Upper lobe of left lung (tissue), 6 donors: Measurements from ENCODE around the gene CAMK2G. TPM values are rescaled to one million over a fixed set of nuclear protein-coding genes. Genes with fewer than 3 reads are reported as not detected.

Source experiments
- ATAC-seq, 2 donors: fragments of 200-7000 bp; cut with Tn5 transposase; one replicate each; pipeline ENCODE4 v1.9.1; 2022; ENCODE audit warnings: mild to moderate bottlenecking in 2 of 2, moderate library complexity in 2 of 2; ENCODE audit not compliant: low FRiP score in 2 of 2
- DNase-seq, 2 donors: peaks; one replicate each; pipeline ENCODE4 v3.0.0-alpha.2; 2019 to 2020
- H3K27ac ChIP-seq, 4 donors: fragments of 200-600 bp; sonication (generic); one replicate each; pipeline ENCODE4 v1.5.1; 2016 to 2019
- H3K27me3 ChIP-seq, 4 donors: fragments of 200-600 bp; sonication (generic); one replicate each; pipeline ENCODE4 v1.5.1; 2017 to 2019
- H3K36me3 ChIP-seq, 4 donors: fragments of 200-600 bp; sonication (generic); one replicate each; pipeline ENCODE4 v1.5.1; 2016 to 2019
- H3K4me1 ChIP-seq, 4 donors: fragments of 200-600 bp; sonication (generic); one replicate each; pipeline ENCODE4 v1.5.1; 2018 to 2019
- H3K4me3 ChIP-seq, 4 donors: fragments of 200-600 bp; sonication (generic); one replicate each; pipeline ENCODE4 v1.5.1; 2017 to 2019; ENCODE audit warnings: mild to moderate bottlenecking in 2 of 4, moderate library complexity in 1 of 4
- H3K9me3 ChIP-seq, 4 donors: fragments of 200-600 bp; sonication (generic); one replicate each; pipeline ENCODE4 v1.5.1; 2018 to 2019
- EP300 ChIP-seq, 4 donors: sonication (generic); formaldehyde crosslinking; IDR thresholded peaks; one replicate each; pipeline ENCODE4 v1.5.1; 2017; ENCODE audit warnings: antibody characterized with exemption in 4 of 4, control low read depth in 2 of 4
- POLR2A ChIP-seq, 4 donors: fragments of 450-650 bp; IDR thresholded peaks; one replicate each; pipeline ENCODE4 v1.5.1; 2016 to 2017; ENCODE audit warnings: antibody characterized with exemption in 4 of 4, mild to moderate bottlenecking in 2 of 4
- POLR2AphosphoS5 ChIP-seq, 2 donors: sonication (generic); formaldehyde crosslinking; IDR thresholded peaks; one replicate each; pipeline ENCODE4 v1.5.1; 2017; ENCODE audit warnings: antibody characterized with exemption in 2 of 2
- WGBS, 2 donors: methylation state at CpG; one replicate each; pipeline ENCODE4 v1.1.5; 2017 to 2018; 5-methylcytosine and 5-hydroxymethylcytosine counted together
- total RNA-seq, 6 donors: library from RNA; depleted of rRNA in 4 of 6; stranded (reverse); fragments of >200 nt in 4 of 6; gene quantifications; one replicate each; pipeline versions ENCODE4 v1.1.0 to v1.2.1, GENCODE V29; 2016 to 2021
- TF ChIP-seq, protein P1 (sequence below), 6 experiments: fragments of 450-650 bp in 4 of 6; fragments of 200-600 bp in 2 of 6; sonication (generic) in 2 of 6; IDR thresholded peaks; one replicate each; pipeline ENCODE4 v1.5.1; 2016 to 2019; ENCODE audit warnings: antibody characterized with exemption in 6 of 6
- donor health status: DM: no; HTN: no; CAD: no; lungs with moderate emphysema.
- donor health status: DM: no; HTN: yes; CAD: no; lungs with severe emphysema.

Gene CAMK2G
- total RNA-seq, 6 donors from 2014 or later, result 25.7 to 52.3 (median 43.0) TPM

DNA sequence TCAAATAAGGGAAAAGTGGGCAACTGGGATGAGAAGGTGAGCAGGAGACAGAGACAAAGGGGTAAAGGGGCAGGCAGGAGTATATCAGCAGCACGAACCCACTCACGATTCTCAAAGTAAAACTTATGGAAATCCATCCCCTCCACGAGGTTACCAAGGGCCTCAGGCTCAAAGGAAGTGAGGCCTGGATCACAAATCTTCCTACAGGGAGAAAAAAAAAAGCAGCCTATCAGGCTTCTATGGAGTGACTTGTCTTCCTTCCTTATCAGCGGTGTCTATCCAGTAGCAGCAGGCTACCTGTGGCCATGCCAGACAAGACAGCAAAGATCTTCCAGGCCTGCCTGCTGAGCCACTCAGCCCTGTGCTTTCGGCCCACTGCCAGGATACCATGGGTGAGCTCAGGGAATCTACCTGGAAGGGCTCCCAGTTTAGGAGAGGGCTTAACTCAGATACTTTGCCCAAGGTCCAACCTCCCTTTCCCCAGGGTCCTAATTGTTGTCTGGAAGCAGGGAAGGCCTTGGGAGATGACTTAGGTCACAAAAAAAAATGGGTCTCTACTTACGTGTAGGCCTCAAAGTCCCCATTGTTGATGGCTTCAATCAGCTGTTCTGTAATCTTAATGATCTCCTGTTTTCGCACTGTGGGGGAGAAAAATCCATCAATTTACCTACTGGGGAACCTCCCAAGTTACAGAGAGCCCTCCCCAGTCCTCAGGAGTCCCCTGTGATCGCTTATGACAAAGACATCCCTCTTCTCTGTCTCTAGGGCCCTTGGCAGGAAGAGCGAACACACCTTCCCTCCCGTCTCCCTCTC is 57.2 kb downstream of the CAMK2G start:
- Histone ChIP-seq H3K4me3 (no peak overlapping the region), H3K9me3 (no peaks in the 10 kb centered on the region), H3K27ac (peak overlapping the region; percentile 24 to 69 (median 51)), H3K27me3 (no peaks in the 10 kb centered on the region), H3K36me3 (peaks cover 0 to 60% (median 26%) of the 10 kb centered on the region in 4 donors), H3K4me1 (peaks cover 8 to 32% (median 17%) of the 10 kb centered on the region in 4 donors)
- ATAC-seq (no peak), DNase-seq (peak in 1 of 2 donors; percentile 35)
- WGBS, 2 donors, result 80 to 83% methylated on average over 10 of the region's 10 CpGs
- TF ChIP-seq POLR2AphosphoS5 (IDR thresholded peaks at IDR 0.05), result no peak
- TF ChIP-seq, protein P1, sequence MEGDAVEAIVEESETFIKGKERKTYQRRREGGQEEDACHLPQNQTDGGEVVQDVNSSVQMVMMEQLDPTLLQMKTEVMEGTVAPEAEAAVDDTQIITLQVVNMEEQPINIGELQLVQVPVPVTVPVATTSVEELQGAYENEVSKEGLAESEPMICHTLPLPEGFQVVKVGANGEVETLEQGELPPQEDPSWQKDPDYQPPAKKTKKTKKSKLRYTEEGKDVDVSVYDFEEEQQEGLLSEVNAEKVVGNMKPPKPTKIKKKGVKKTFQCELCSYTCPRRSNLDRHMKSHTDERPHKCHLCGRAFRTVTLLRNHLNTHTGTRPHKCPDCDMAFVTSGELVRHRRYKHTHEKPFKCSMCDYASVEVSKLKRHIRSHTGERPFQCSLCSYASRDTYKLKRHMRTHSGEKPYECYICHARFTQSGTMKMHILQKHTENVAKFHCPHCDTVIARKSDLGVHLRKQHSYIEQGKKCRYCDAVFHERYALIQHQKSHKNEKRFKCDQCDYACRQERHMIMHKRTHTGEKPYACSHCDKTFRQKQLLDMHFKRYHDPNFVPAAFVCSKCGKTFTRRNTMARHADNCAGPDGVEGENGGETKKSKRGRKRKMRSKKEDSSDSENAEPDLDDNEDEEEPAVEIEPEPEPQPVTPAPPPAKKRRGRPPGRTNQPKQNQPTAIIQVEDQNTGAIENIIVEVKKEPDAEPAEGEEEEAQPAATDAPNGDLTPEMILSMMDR (IDR thresholded peaks at IDR 0.05), result no peak
- no peak for TF ChIP-seq EP300 (IDR thresholded peaks at IDR 0.05)
- no peak for TF ChIP-seq POLR2A (IDR thresholded peaks at IDR 0.05)

DNA sequence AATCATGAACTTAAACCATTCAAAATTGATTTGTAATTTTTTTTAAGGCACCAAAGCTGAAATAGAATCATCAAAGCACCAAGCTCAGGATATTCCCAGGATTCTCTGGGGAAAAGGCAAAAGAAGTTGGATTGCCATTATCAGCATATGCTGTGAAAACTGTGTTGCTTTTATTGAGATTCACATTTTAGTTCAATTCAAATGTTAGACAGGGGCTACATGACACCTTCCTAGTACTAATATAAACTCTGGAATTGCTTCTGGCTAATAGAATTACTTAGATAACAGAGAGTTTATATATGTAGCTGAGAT is 58.7 kb downstream of the CAMK2G start:
- peak overlapping the region in 3 of 4 donors; percentile 24 to 52 (median 39) for H3K27ac ChIP-seq
- DNase-seq, result no peak
- peaks cover 0 to 49% (median 24%) of the 10 kb centered on the region in 4 donors for H3K36me3 ChIP-seq
- no peaks in the 10 kb centered on the region for H3K27me3 ChIP-seq
- no peak overlapping the region for H3K4me3 ChIP-seq
- no peak for TF ChIP-seq EP300 (IDR thresholded peaks at IDR 0.05)
- no peak for TF ChIP-seq POLR2AphosphoS5 (IDR thresholded peaks at IDR 0.05)
- TF ChIP-seq, protein P1 (IDR thresholded peaks at IDR 0.05), result no peak
- TF ChIP-seq POLR2A (IDR thresholded peaks at IDR 0.05), result no peak
- no peak for ATAC-seq
- H3K9me3 ChIP-seq, result no peaks in the 10 kb centered on the region
- peaks cover 8 to 33% (median 18%) of the 10 kb centered on the region in 4 donors for H3K4me1 ChIP-seq

DNA sequence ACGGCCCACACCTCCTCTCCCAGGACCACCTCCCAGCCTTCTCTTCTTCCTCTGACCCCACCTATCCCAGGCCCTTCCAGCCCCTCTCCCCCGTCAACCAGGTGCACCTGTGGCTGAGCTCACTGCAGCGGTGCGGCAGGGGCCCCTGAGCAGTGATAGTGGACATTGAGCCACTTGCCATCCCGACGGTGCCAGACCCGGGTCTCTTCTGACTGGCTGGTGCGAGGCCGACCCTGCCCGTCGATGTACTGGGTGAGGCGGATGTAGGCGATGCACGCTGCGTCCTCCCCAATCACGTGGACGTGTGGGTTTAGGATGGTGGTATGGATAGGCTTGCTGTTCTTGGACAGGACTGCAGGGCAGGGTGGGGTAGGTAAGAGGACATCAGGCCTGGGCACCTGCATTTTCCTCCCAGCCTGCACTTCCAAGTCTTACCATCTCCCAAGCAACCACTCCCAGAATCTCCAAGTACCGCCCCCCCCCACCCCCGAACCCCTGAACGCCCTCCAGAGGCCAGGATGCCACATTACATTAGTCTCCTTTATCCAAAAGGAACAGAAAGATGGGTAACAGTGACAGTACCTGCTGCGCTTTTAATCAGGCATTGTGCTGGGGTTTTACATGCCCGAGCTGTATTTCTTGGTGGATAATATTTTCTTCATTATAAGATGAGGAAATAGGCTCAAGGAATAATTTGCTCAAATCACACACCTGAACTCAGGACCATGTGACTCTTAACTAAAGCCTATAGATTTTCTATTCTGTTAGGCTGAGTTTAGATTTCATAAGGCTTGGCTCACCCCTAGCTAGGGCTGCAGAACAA is 59.2 kb downstream of the CAMK2G start:
- ATAC-seq (no peak), DNase-seq (peak in 1 of 2 donors; percentile 80)
- Histone ChIP-seq H3K4me1 (peaks cover 14 to 37% (median 23%) of the 10 kb centered on the region in 4 donors), H3K4me3 (no peak overlapping the region), H3K36me3 (peaks cover 0 to 49% (median 24%) of the 10 kb centered on the region in 4 donors), H3K9me3 (no peaks in the 10 kb centered on the region), H3K27ac (peak overlapping the region in 2 of 4 donors; percentile 24 to 52), H3K27me3 (no peaks in the 10 kb centered on the region)
- WGBS, 2 donors, result 85 to 86% methylated on average over 18 to 21 of the region's 22 CpGs
- TF ChIP-seq, protein P1 (IDR thresholded peaks at IDR 0.05), result peak in 1 of 6 experiments; percentile 31
- TF ChIP-seq POLR2AphosphoS5 (IDR thresholded peaks at IDR 0.05) (no peak), POLR2A (IDR thresholded peaks at IDR 0.05) (no peak)

DNA sequence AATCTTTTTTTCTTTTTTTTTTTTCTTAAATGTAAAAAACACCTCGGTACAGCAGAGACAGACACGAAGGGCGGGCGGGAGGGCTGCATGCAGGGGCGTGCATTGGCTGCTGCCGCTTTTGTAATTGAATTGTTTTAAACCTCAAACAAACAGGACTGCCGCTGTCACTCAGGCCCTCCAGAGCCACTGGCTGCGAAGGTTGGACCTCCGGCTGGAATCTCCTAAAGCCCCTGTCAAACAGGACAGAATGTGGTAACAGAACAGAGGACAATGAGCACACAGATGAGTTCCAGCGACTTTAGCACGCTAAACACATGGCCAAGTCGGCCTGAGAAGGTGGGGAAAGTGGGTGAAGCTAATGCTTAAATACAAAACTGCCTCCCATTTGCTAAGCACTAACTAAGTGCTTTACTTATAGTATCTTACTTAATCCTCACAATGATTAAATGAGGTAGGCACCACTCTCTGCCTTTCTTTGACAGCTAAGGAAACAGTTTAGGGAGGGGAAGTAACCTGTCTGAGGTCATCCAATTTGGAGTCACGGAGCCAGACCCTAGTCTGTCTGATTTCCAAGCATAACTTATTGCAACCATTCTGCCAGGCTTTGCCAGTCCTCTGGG is 60.0 kb downstream of the CAMK2G start:
- H3K27ac ChIP-seq, result no peak overlapping the region
- no peak overlapping the region for H3K4me3 ChIP-seq
- peaks cover 16 to 37% (median 22%) of the 10 kb centered on the region in 4 donors for H3K4me1 ChIP-seq
- no peak for TF ChIP-seq EP300 (IDR thresholded peaks at IDR 0.05)
- TF ChIP-seq, protein P1 (IDR thresholded peaks at IDR 0.05), result no peak
- TF ChIP-seq POLR2A (IDR thresholded peaks at IDR 0.05), result no peak
- TF ChIP-seq POLR2AphosphoS5 (IDR thresholded peaks at IDR 0.05), result no peak
- H3K27me3 ChIP-seq, result no peaks in the 10 kb centered on the region
- ATAC-seq (no peak), DNase-seq (no peak)
- H3K9me3 ChIP-seq, result no peaks in the 10 kb centered on the region
- peaks cover 0 to 49% (median 23%) of the 10 kb centered on the region in 4 donors for H3K36me3 ChIP-seq
- 86 to 95% methylated on average over 13 of the region's 13 CpGs for WGBS, 2 donors
